Ovary (tissue), 3 donors: Measurements from ENCODE around the gene MAP2K5.

ENCODE experiments used
- POLR2A ChIP-seq: fragments of 450-650 bp; IDR thresholded peaks from one replicate; pipeline ENCODE4 v1.6.1; 2017; ENCODE audit warnings: antibody characterized with exemption, mild to moderate bottlenecking, moderate library complexity
- TF ChIP-seq, protein P1 (sequence below), 3 donors: fragments of 450-650 bp in 2 of 3; fragments of 200-600 bp in 1 of 3; IDR thresholded peaks; one replicate each; pipeline versions ENCODE4 v1.5.1 to v1.8.0; 2016 to 2022; ENCODE audit warnings: antibody characterized with exemption in 3 of 3, mild to moderate bottlenecking in 1 of 3
- donor health status: DM: no; HTN: no; CAD: no.

DNA sequence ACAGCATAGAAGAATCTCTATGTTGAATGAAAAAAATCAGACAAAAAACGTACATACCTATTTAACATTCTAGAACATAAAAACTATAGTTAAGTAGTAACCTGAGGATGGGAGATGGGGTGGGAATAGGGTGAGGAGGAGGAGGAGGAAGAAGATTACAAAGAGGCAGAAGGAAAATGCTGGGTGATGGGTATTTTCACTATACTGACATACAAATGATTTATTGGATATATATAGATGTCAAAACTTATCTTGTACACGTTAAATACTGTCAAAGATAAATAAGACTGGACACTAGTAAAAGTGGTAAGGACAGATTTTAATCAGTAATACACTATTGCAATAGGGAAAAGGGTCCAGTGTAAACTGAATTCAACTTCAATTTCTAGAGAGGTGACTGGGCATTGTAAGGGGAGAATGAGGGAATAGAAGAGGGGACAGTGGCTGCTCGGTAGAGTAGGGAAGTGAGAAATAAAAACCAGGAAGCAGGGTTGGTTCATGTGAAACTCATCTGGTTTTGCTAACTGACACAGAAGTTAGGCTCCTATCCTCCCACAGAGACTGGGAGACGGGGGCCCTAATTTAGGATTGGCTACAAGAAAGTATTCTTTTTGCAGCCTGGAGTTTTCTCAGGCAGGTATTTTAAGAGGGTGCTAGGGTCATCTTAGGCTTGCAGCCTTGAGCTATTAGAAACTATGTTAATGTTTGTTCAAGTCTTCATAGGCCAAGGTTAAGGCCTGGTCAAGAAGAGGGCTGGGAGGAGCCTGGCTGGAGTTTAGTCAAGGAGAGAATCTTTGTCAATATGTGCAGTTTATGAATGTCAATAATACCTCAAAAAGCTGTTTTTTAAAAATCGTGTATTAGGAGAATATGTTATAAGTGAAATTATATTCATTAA is 36.6 kb upstream of the MAP2K5 start:
- TF ChIP-seq, protein P1, sequence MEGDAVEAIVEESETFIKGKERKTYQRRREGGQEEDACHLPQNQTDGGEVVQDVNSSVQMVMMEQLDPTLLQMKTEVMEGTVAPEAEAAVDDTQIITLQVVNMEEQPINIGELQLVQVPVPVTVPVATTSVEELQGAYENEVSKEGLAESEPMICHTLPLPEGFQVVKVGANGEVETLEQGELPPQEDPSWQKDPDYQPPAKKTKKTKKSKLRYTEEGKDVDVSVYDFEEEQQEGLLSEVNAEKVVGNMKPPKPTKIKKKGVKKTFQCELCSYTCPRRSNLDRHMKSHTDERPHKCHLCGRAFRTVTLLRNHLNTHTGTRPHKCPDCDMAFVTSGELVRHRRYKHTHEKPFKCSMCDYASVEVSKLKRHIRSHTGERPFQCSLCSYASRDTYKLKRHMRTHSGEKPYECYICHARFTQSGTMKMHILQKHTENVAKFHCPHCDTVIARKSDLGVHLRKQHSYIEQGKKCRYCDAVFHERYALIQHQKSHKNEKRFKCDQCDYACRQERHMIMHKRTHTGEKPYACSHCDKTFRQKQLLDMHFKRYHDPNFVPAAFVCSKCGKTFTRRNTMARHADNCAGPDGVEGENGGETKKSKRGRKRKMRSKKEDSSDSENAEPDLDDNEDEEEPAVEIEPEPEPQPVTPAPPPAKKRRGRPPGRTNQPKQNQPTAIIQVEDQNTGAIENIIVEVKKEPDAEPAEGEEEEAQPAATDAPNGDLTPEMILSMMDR (IDR thresholded peaks at IDR 0.05): no peak
- TF ChIP-seq POLR2A: no peak
